Tibial artery (tissue), 4 donors: ENCODE data around the gene USP32.

ENCODE experiments used
- DNase-seq, 2 donors: peaks; one replicate each; pipeline ENCODE4 v3.0.0-alpha.2; 2019
- H3K27ac ChIP-seq, 2 donors: fragments of 200-600 bp; sonication (generic) in 1 of 2; 1 replicate in 1 of 2; 2 replicates in 1 of 2; pipeline ENCODE4 v1.5.1; 2018 to 2019; ENCODE audit warnings: mild to moderate bottlenecking in 1 of 2
- H3K27me3 ChIP-seq, 2 donors: fragments of 200-600 bp; sonication (generic) in 1 of 2; one replicate each; pipeline versions ENCODE4 v1.5.1 to v1.6.0; 2016 to 2019
- H3K36me3 ChIP-seq, 3 donors: fragments of 200-600 bp; sonication (generic) in 2 of 3; one replicate each; pipeline ENCODE4 v1.5.1; 2016 to 2019; ENCODE audit warnings: mild to moderate bottlenecking in 2 of 3
- H3K4me1 ChIP-seq, 4 donors: fragments of 200-600 bp; sonication (generic) in 2 of 4; 1 replicate in 3 of 4; 2 replicates in 1 of 4; pipeline ENCODE4 v1.5.1; 2016 to 2019
- H3K4me3 ChIP-seq, 2 donors: fragments of 200-600 bp; sonication (generic) in 1 of 2; 1 replicate in 1 of 2; 2 replicates in 1 of 2; pipeline ENCODE4 v1.5.1; 2018 to 2019; ENCODE audit warnings: mild to moderate bottlenecking in 2 of 2
- H3K9me3 ChIP-seq, 3 donors: fragments of 200-600 bp; sonication (generic) in 1 of 3; one replicate each; pipeline ENCODE4 v1.5.1; 2016 to 2019
- CTCF ChIP-seq, 2 experiments: fragments of 200-600 bp in 1 of 2; fragments of 450-650 bp in 1 of 2; IDR thresholded peaks; one replicate each; pipeline ENCODE4 v1.5.1; 2017 to 2019; ENCODE audit warnings: antibody characterized with exemption in 2 of 2, mild to moderate bottlenecking in 1 of 2, moderate library complexity in 1 of 2
- intact Hi-C: fragments of 100-400 bp; cut with DNase I; formaldehyde crosslinking; loops from one replicate; pipeline ENCODE4 v1.15.0; 2023; ENCODE audit warnings: low total_unique reads

The USP32 gene

GRCh38 chr17:60403523-60403810 is 11.5 kb upstream of the USP32 start:
- no peaks in the 10 kb centered on the region for H3K27me3 ChIP-seq
- no peaks in the 10 kb centered on the region for H3K4me1 ChIP-seq
- no peak for DNase-seq
- H3K27ac ChIP-seq: no peak overlapping the region
- intact Hi-C loops: no loop called here
- no peaks in the 10 kb centered on the region for H3K36me3 ChIP-seq
- H3K9me3 ChIP-seq: no peaks in the 10 kb centered on the region
- no peak for TF ChIP-seq CTCF (IDR thresholded peaks at IDR 0.05)
- no peak overlapping the region for H3K4me3 ChIP-seq

GRCh38 chr17:60401819-60402218 is 9.9 kb upstream of the USP32 start:
- Histone ChIP-seq H3K27me3 (no peaks in the 10 kb centered on the region), H3K4me1 (no peaks in the 10 kb centered on the region), H3K9me3 (no peaks in the 10 kb centered on the region), H3K36me3 (no peaks in the 10 kb centered on the region), H3K4me3 (no peak overlapping the region), H3K27ac (no peak overlapping the region)
- intact Hi-C loops: no loop called here
- TF ChIP-seq CTCF (IDR thresholded peaks at IDR 0.05): no peak
- no peak for DNase-seq

- H3K9me3 ChIP-seq: no peaks in the 10 kb centered on the region
- H3K4me3 ChIP-seq: no peak overlapping the region
- no peak for TF ChIP-seq CTCF (IDR thresholded peaks at IDR 0.05)
- H3K4me1 ChIP-seq: no peaks in the 10 kb centered on the region
- DNase-seq: no peak
- no peak overlapping the region for H3K27ac ChIP-seq
- H3K36me3 ChIP-seq: no peaks in the 10 kb centered on the region
- H3K27me3 ChIP-seq: no peaks in the 10 kb centered on the region
- intact Hi-C loops: no loop called here
Observed at GRCh38 chr17:60398227-60398959, 6.5 kb upstream of the USP32 start.

- H3K9me3 ChIP-seq: no peaks in the 10 kb centered on the region
- intact Hi-C loops: no loop called here
Observed at GRCh38 chr17:60396412-60396811, 4.5 kb upstream of the USP32 start.

GRCh38 chr17:60395508-60396065 is 3.7 kb upstream of the USP32 start:
- intact Hi-C loops: no loop called here
- no peak for DNase-seq
- H3K36me3 ChIP-seq: no peaks in the 10 kb centered on the region
- no peaks in the 10 kb centered on the region for H3K9me3 ChIP-seq
- peaks cover 0 to 11% (median 4%) of the 10 kb centered on the region in 4 donors for H3K4me1 ChIP-seq
- no peak overlapping the region for H3K4me3 ChIP-seq
- no peaks in the 10 kb centered on the region for H3K27me3 ChIP-seq
- no peak for TF ChIP-seq CTCF (IDR thresholded peaks at IDR 0.05)
- no peak overlapping the region for H3K27ac ChIP-seq

More at GRCh38 chr17:60396412-60396811, 4.5 kb upstream of the USP32 start:
- H3K36me3 ChIP-seq: no peaks in the 10 kb centered on the region
- no peaks in the 10 kb centered on the region for H3K27me3 ChIP-seq
- TF ChIP-seq CTCF (IDR thresholded peaks at IDR 0.05): no peak
- DNase-seq: no peak
- no peak overlapping the region for H3K4me3 ChIP-seq
- no peak overlapping the region for H3K27ac ChIP-seq
- H3K4me1 ChIP-seq: peaks cover 0 to 7% (median 0%) of the 10 kb centered on the region in 4 donors
